Measurements from ENCODE around the gene IRF6. TPM values are rescaled to one million over a fixed set of nuclear protein-coding genes. Genes with fewer than 3 reads are reported as not detected.

The IRF6 gene
- total RNA-seq, 1 donor from 2014 or later: 23.4 TPM

DNA sequence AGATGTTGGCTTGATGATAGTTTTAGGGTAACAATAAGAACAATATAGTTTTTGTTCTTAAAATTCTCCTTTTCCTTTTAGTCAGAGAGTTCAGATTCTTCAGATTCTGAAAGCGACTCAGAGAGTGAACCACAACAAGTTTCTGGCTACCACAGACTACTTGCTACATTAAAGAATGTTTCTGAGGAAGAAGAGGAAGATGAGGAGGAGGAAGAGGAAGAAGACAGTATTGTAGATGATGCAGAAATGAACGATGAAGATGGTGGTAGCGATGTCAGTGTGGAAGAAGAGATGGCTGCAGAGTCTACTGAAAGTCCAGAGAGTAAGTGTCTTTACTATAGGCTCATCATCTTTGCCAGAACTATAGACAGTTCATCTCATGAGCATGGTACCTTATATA, 24.8 kb upstream of the IRF6 start:
- TF ChIP-seq, protein P1, sequence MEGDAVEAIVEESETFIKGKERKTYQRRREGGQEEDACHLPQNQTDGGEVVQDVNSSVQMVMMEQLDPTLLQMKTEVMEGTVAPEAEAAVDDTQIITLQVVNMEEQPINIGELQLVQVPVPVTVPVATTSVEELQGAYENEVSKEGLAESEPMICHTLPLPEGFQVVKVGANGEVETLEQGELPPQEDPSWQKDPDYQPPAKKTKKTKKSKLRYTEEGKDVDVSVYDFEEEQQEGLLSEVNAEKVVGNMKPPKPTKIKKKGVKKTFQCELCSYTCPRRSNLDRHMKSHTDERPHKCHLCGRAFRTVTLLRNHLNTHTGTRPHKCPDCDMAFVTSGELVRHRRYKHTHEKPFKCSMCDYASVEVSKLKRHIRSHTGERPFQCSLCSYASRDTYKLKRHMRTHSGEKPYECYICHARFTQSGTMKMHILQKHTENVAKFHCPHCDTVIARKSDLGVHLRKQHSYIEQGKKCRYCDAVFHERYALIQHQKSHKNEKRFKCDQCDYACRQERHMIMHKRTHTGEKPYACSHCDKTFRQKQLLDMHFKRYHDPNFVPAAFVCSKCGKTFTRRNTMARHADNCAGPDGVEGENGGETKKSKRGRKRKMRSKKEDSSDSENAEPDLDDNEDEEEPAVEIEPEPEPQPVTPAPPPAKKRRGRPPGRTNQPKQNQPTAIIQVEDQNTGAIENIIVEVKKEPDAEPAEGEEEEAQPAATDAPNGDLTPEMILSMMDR (IDR thresholded peaks at IDR 0.05; ENCODE audit: unreplicated experiment): no peak
- no peak overlapping the region for H3K4me3 Mint-ChIP-seq (ENCODE audit: low read depth)
- no peaks in the 10 kb centered on the region for H3K27me3 Mint-ChIP-seq
- no peak overlapping the region for H3K27ac Mint-ChIP-seq
- no peak for DNase-seq (ENCODE audit: low spot score, unreplicated experiment)
- peaks cover 4% of the 10 kb centered on the region for H3K9me3 Mint-ChIP-seq (ENCODE audit: low read depth)
- peaks cover 14% of the 10 kb centered on the region for H3K36me3 Mint-ChIP-seq (ENCODE audit: insufficient read depth)
- peaks cover 8% of the 10 kb centered on the region for H3K4me1 Mint-ChIP-seq (ENCODE audit: low read depth)

DNA sequence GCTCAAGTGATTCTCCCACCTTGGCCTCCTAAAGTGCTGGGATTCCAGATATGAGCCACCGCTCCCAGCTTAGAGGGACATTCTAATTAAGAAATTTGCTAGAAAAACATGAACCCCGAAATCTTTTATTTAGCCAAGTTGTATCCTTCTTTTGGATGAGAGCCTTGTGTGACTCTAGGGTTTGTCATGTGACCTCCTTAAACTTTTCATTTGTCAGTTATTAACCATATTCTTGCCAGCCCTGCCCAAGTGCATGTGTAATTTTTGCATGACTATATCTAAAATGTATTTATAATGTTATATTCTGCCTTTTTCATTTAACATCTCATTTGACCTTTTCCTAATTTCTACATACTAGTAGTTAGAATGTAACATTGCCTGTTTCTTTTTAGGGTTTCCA, 23.8 kb upstream of the IRF6 start:
- no peak for DNase-seq (ENCODE audit: low spot score, unreplicated experiment)

DNA sequence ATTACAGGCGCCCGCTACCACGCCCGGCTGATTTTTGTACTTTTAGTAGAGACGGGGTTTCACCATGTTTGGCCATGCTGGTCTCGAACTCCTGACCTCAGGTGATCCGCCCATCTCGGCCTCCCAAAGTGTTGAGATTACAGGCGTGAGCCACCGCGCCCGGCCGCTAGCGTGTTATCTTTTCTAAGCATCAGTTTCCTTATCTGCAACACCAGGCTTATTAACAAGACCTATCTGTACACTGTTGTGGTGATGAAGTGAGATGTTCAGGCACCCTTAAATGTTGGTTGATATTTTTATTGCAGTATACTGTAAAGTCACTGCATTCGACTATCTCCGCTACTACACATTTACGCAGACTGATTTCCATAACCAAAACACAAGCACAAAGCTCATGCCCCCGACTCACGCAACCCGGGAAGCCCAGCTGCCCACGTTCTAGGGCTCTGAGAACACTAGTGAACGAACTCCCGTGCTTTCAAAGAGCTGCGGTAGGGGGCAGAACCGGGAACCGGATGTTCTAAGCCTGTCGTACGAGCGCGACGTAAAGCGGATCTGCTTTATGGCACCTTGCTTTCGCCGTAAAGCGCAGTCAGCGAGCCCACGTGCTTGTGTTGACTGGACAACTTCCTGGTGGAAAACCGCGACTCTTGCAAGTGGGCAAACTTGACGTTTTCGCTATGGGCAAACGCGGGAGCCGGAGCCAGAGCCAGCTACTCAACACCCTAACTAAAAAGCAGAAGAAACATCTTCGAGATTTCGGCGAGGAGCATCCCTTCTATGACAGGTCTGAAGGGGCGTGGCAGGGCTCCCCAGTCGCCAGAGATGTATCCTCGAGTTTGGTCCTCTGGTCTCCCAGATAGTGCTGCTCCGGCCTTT, 21.7 kb upstream of the IRF6 start, which contains the start of gene UTP25:
TSS of gene UTP25 (plus strand) at position 589 of the 879 bp plus-strand sequence. CDS start at position 681, 92 bp downstream.
- TF ChIP-seq, protein P1 (IDR thresholded peaks at IDR 0.05; ENCODE audit: unreplicated experiment): peak; percentile 68

More for the DNA sequence above, 23.8 kb upstream of the IRF6 start:
- peak overlapping the region; percentile 64 for H3K4me3 Mint-ChIP-seq (ENCODE audit: low read depth)
- peaks cover 2% of the 10 kb centered on the region for H3K27me3 Mint-ChIP-seq
- H3K36me3 Mint-ChIP-seq (ENCODE audit: insufficient read depth): peaks cover 14% of the 10 kb centered on the region
- H3K27ac Mint-ChIP-seq: no peak overlapping the region
- H3K4me1 Mint-ChIP-seq (ENCODE audit: low read depth): peaks cover 8% of the 10 kb centered on the region
- peaks cover 4% of the 10 kb centered on the region for H3K9me3 Mint-ChIP-seq (ENCODE audit: low read depth)
- TF ChIP-seq, protein P1 (IDR thresholded peaks at IDR 0.05; ENCODE audit: unreplicated experiment): no peak

DNA sequence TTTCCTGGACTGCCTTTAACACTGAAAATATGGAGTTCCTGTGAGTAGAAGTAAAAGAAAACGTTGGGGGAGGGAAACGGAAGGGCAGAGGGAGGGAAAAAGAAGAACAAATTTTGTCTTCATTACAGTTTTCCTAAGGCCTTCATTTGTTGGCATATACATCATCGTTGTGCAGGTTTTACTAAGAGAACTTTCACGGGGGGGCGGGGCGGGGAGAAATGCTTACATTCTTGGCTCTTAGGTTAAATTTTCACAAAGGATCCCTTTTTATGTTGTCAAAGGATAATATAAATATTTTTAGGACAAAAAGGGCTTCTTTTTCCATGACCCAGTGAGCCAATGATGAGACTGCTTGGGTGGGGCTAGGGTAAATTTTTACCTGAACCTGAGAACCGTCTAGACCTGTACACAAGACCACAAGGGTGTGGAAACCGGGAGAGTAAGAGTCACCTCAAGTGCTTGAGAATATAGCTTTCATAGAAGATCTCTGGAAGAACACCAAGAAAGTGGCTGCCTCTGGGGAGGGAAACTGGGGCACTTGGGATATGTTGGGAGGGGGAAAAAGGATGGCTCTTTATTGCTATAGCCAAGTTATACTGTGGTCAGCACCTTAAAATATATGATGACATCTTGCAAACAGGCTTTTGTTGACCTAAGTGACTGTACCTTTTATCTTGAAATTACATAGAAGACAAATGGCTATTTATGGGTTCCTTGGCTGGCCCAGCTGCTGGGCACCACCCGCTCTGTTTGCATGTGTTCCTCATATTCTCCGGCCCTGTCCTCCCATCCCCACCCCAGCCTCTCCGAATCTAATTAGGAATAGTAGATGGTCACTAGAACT, 19.9 kb upstream of the IRF6 start:
- Mint-ChIP-seq H3K36me3 (ENCODE audit: insufficient read depth) (peaks cover 1% of the 10 kb centered on the region), H3K4me3 (ENCODE audit: low read depth) (no peak overlapping the region), H3K27me3 (peaks cover 15% of the 10 kb centered on the region), H3K9me3 (ENCODE audit: low read depth) (peaks cover 4% of the 10 kb centered on the region), H3K4me1 (ENCODE audit: low read depth) (peaks cover 11% of the 10 kb centered on the region), H3K27ac (peak overlapping the region; percentile 9)
- DNase-seq (ENCODE audit: low spot score, unreplicated experiment): no peak
- TF ChIP-seq, protein P1 (IDR thresholded peaks at IDR 0.05; ENCODE audit: unreplicated experiment): no peak

More for the DNA sequence above, 21.7 kb upstream of the IRF6 start, which contains the start of gene UTP25:
- H3K4me3 Mint-ChIP-seq (ENCODE audit: low read depth): peak within 1 kb of the TSS; percentile 96
- DNase-seq (ENCODE audit: low spot score, unreplicated experiment): peak; percentile 87
- H3K4me1 Mint-ChIP-seq (ENCODE audit: low read depth): peaks cover 11% of the 10 kb centered on the region
- H3K27ac Mint-ChIP-seq: peak within 1 kb of the TSS; percentile 87
- H3K36me3 Mint-ChIP-seq (ENCODE audit: insufficient read depth): peaks cover 5% of the 10 kb centered on the region
- H3K9me3 Mint-ChIP-seq (ENCODE audit: low read depth): peaks cover 4% of the 10 kb centered on the region
- H3K27me3 Mint-ChIP-seq: peaks cover 7% of the 10 kb centered on the region

Data from progenitor cell of endocrine pancreas (in vitro differentiated cells).